Lung (tissue), 12 donors: Measurements from ENCODE around the gene CATSPERZ. TPM values are rescaled to one million over a fixed set of nuclear protein-coding genes. Genes with fewer than 3 reads are reported as not detected.

Experiments used
- ATAC-seq: fragments of 200-7000 bp; cut with Tn5 transposase; one replicate; pipeline ENCODE4 v1.9.1; 2020; ENCODE audit warnings: moderate number of reproducible peaks; ENCODE audit not compliant: insufficient read depth, low FRiP score
- DNase-seq, 3 donors: peaks; one replicate each; pipeline ENCODE4 v3.0.0-alpha.2; 2013 to 2017
- H3K27ac ChIP-seq, 2 donors: one replicate each; pipeline ENCODE4 v1.5.1; 2013; ENCODE audit warnings: mild to moderate bottlenecking in 2 of 2, moderate library complexity in 2 of 2, control low read depth in 1 of 2, inconsistent platforms in 1 of 2, low read depth in 1 of 2, low read length in 1 of 2
- H3K27me3 ChIP-seq, 3 donors: one replicate each; pipeline ENCODE4 v1.5.1; 2013; ENCODE audit warnings: low read length in 2 of 3; ENCODE audit not compliant: control insufficient read depth in 3 of 3, insufficient read depth in 3 of 3
- H3K36me3 ChIP-seq, 4 donors: one replicate each; pipeline ENCODE4 v1.5.1; 2013; ENCODE audit warnings: low read length in 4 of 4, mild to moderate bottlenecking in 1 of 4, moderate library complexity in 1 of 4; ENCODE audit not compliant: control insufficient read depth in 4 of 4, insufficient read depth in 4 of 4
- H3K4me1 ChIP-seq, 5 donors: one replicate each; pipeline ENCODE4 v1.5.1; 2013; ENCODE audit warnings: low read length in 5 of 5, mild to moderate bottlenecking in 2 of 5, moderate library complexity in 1 of 5; ENCODE audit not compliant: control insufficient read depth in 5 of 5, insufficient read depth in 5 of 5
- H3K4me3 ChIP-seq: one replicate; pipeline ENCODE4 v1.5.1; 2013; ENCODE audit warnings: mild to moderate bottlenecking, control low read depth, moderate library complexity
- H3K9ac ChIP-seq, 2 donors: one replicate each; pipeline ENCODE4 v1.5.1; 2013; ENCODE audit warnings: low read length in 2 of 2, control low read depth in 1 of 2; ENCODE audit not compliant: insufficient read depth in 1 of 2
- H3K9me3 ChIP-seq, 4 donors: one replicate each; pipeline ENCODE4 v1.5.1; 2013; ENCODE audit warnings: low read length in 3 of 4, mild to moderate bottlenecking in 1 of 4, moderate library complexity in 1 of 4; ENCODE audit not compliant: control insufficient read depth in 4 of 4, insufficient read depth in 3 of 4
- WGBS, 2 donors: extraction: QIAGEN DNeasy Blood & Tissue Kit; methylation state at CpG; one replicate each; pipeline ENCODE4 v1.1.7; 2013; 5-methylcytosine and 5-hydroxymethylcytosine counted together
- polyA plus RNA-seq, 2 donors: library from polyadenylated mRNA; stranded (reverse); fragments of 200-250 nt; gene quantifications; one replicate each; pipeline ENCODE4 v1.2.1, GENCODE V29; 2013
- total RNA-seq, 2 donors: library from RNA; depleted of rRNA in 1 of 2; stranded (reverse); fragments of >200 nt in 1 of 2; gene quantifications; one replicate each; pipeline ENCODE4 v1.2.1, GENCODE V29; 2014 to 2021
- TF ChIP-seq, protein P1 (sequence below): IDR thresholded peaks from 2 replicates; pipeline ENCODE4 v1.5.1; 2012; ENCODE audit warnings: mild to moderate bottlenecking; ENCODE audit errors: control extremely low read depth, extremely low read depth
- donor health status: control.
- donor health status: control.
- donor health status: Bipolar disorder and iron deficiency.
- donor health status: healthy.
- donor health status: DM: yes; HTN: yes; CAD: no.

CATSPERZ gene
- total and polyA plus RNA-seq, 4 donors: 0.31 to 0.98 (median 0.67) TPM; not detected in 1

- TF ChIP-seq, protein P1, sequence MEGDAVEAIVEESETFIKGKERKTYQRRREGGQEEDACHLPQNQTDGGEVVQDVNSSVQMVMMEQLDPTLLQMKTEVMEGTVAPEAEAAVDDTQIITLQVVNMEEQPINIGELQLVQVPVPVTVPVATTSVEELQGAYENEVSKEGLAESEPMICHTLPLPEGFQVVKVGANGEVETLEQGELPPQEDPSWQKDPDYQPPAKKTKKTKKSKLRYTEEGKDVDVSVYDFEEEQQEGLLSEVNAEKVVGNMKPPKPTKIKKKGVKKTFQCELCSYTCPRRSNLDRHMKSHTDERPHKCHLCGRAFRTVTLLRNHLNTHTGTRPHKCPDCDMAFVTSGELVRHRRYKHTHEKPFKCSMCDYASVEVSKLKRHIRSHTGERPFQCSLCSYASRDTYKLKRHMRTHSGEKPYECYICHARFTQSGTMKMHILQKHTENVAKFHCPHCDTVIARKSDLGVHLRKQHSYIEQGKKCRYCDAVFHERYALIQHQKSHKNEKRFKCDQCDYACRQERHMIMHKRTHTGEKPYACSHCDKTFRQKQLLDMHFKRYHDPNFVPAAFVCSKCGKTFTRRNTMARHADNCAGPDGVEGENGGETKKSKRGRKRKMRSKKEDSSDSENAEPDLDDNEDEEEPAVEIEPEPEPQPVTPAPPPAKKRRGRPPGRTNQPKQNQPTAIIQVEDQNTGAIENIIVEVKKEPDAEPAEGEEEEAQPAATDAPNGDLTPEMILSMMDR: no peak
- Histone ChIP-seq H3K9ac (no peak overlapping the region), H3K27ac (no peak overlapping the region), H3K27me3 (no peaks in the 10 kb centered on the region), H3K4me3 (no peak overlapping the region), H3K9me3 (no peaks in the 10 kb centered on the region), H3K36me3 (peaks cover 2 to 65% (median 14%) of the 10 kb centered on the region in 4 donors), H3K4me1 (peaks cover 0 to 16% (median 6%) of the 10 kb centered on the region in 5 donors)
- no peak for DNase-seq
- ATAC-seq: no peak
- 95 to 97% methylated on average over 10 of the region's 10 CpGs for WGBS, 2 donors
These were observed 35.7 kb upstream of the CATSPERZ start for GRCh38 chr11:64264371-64264852.

DNA sequence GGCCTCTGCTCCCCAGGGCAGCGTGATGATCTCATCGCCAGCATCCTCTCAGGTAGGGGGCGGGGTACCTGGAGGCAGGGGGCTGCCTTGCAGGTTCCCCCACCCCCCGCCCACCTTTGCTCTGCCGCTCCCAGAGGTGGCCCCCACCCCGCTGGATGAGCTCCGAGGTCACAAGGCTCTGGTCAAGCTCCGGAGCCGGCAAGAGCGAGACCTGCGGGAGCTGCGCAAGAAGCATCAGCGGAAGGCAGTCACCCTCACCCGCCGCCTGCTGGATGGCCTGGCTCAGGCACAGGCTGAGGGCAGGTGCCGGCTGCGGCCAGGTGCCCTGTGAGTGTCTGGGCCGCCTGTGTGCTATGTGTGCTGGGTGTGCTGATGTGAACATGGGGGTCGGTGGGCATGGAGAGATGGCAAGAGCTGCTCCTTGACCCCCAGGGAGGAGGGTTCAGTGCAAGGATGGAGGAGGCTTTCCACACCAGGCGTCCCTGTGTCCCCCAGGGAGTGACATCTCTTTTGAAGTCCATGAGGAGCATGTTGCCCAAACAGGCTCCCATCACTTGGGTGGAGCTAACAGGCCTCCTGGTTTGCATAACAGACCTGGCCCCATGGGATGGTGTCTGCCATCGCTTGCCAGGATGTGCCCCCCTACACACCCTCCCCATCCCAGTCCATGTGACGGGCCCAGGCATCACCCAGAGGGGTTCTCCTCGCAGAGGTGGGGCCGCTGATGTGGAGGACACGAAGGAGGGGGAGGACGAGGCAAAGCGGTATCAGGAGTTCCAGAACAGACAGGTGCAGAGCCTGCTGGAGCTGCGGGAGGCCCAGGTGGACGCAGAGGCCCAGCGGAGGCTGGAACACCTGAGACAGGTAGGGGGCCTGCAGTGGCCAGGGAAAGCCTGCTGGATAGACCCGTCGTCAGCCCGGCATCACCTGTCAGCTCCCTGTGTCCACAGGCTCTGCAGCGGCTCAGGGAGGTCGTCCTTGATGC is 34.7 kb upstream of the CATSPERZ start:
- no peak overlapping the region for H3K9ac ChIP-seq
- H3K4me3 ChIP-seq: no peak overlapping the region
- H3K4me1 ChIP-seq: peaks cover 0 to 17% (median 6%) of the 10 kb centered on the region in 5 donors
- H3K27me3 ChIP-seq: no peaks in the 10 kb centered on the region
- no peak overlapping the region for H3K27ac ChIP-seq
- TF ChIP-seq, protein P1: no peak
- WGBS, 2 donors: 92% methylated on average over 35 of the region's 35 CpGs
- peaks cover 2 to 55% (median 11%) of the 10 kb centered on the region in 4 donors for H3K36me3 ChIP-seq
- ATAC-seq (no peak), DNase-seq (no peak)
- H3K9me3 ChIP-seq: no peaks in the 10 kb centered on the region

GRCh38 chr11:64266339-64266738 is 33.8 kb upstream of the CATSPERZ start:
- no peak overlapping the region for H3K9ac ChIP-seq
- ATAC-seq (no peak), DNase-seq (no peak)
- TF ChIP-seq, protein P1: no peak
- H3K4me1 ChIP-seq: peaks cover 0 to 17% (median 6%) of the 10 kb centered on the region in 5 donors
- H3K27me3 ChIP-seq: no peaks in the 10 kb centered on the region
- H3K36me3 ChIP-seq: peaks cover 2 to 53% (median 11%) of the 10 kb centered on the region in 4 donors
- H3K27ac ChIP-seq: no peak overlapping the region
- 93 to 94% methylated on average over 15 of the region's 15 CpGs for WGBS, 2 donors
- no peaks in the 10 kb centered on the region for H3K9me3 ChIP-seq
- H3K4me3 ChIP-seq: no peak overlapping the region
